Mucosa of descending colon (tissue), 3 donors: ENCODE data around the gene NEK5. TPM values are rescaled to one million over a fixed set of nuclear protein-coding genes. Genes with fewer than 3 reads are reported as not detected.
A peak's percentile ranks its signal among the peaks of the same experiment; 100 is the strongest.
"Not testable (repeated sequence)": the region's sequence is repeated elsewhere in the genome, so short reads cannot be mapped to it uniquely, and the experiment has no call there.

Experiments used
- ATAC-seq: fragments of 200-7000 bp; cut with Tn5 transposase; one replicate; pipeline ENCODE4 v1.9.1; 2020; ENCODE audit warnings: mild to moderate bottlenecking, moderate library complexity
- DNase-seq, 3 donors: peaks; one replicate each; pipeline ENCODE4 v3.0.0-alpha.2; 2020
- H3K36me3 ChIP-seq: fragments of 200-600 bp; one replicate; pipeline ENCODE4 v1.8.0; 2021; ENCODE audit warnings: low read depth, mild to moderate bottlenecking
- H3K4me1 ChIP-seq: fragments of 200-600 bp; one replicate; pipeline ENCODE4 v1.8.0; 2021; ENCODE audit warnings: low read depth, mild to moderate bottlenecking
- H3K4me3 ChIP-seq: fragments of 200-600 bp; one replicate; pipeline ENCODE4 v1.8.0; 2021; ENCODE audit warnings: mild to moderate bottlenecking
- H3K9me3 ChIP-seq: fragments of 200-600 bp; one replicate; pipeline ENCODE4 v1.8.0; 2021; ENCODE audit warnings: mild to moderate bottlenecking
- CTCF ChIP-seq: fragments of 200-600 bp; IDR thresholded peaks from one replicate; pipeline ENCODE4 v1.8.0; 2022; ENCODE audit warnings: antibody characterized with exemption, mild to moderate bottlenecking
- intact Hi-C, 2 donors: fragments of 100-400 bp; cut with DNase I in 1 of 2; cut with micrococcal nuclease in 1 of 2; formaldehyde crosslinking; loops; one replicate each; pipeline versions ENCODE4 v1.11.0 to v1.11.1; 2022; cut with DNase I, micrococcal nuclease
- total RNA-seq, 3 donors: library from RNA; stranded (reverse); fragmentation: NEBNext Ultra II Directional in 2 of 3; extraction: Animal tissue kit (Norgen Biotek cat#: 25700) in 2 of 3; gene quantifications; one replicate each; pipeline versions ENCODE4 v1.2.1 to v1.2.4, GENCODE V29; 2021 to 2023
- donor health status: DM: no; HTN: no; CAD: no; lungs with moderate emphysema.
- donor health status: DM: no; HTN: no; CAD: no.
- donor health status: DM: no; HTN: yes; CAD: no.

NEK5 gene
- total RNA-seq, 3 donors from 2014 or later, result 0.14 to 0.32 (median 0.29) TPM

GRCh38 chr13:52082601-52083000, 46.3 kb downstream of the NEK5 start:
- no peak for ATAC-seq
- Histone ChIP-seq H3K4me3 (no peak overlapping the region), H3K9me3 (no peaks in the 10 kb centered on the region), H3K36me3 (no peaks in the 10 kb centered on the region), H3K4me1 (no peaks in the 10 kb centered on the region)
- no peak for DNase-seq
- TF ChIP-seq CTCF, result no peak
- intact Hi-C loops, result no loop called here

- intact Hi-C loops, ATAC-seq: not testable (repeated sequence)
These were observed 49.0 kb downstream of the NEK5 start for GRCh38 chr13:52079891-52080290.

GRCh38 chr13:52070929-52071523, 57.8 kb downstream of the NEK5 start:
- no peak for TF ChIP-seq CTCF
- no peak overlapping the region for H3K4me3 ChIP-seq
- no peaks in the 10 kb centered on the region for H3K4me1 ChIP-seq
- H3K9me3 ChIP-seq, result peaks cover 21% of the 10 kb centered on the region
- no peaks in the 10 kb centered on the region for H3K36me3 ChIP-seq
- intact Hi-C loops, result no loop called here
- ATAC-seq, result peak; percentile 10
- DNase-seq, result peak in 1 of 3 donors; percentile 6

More at GRCh38 chr13:52079891-52080290, 49.0 kb downstream of the NEK5 start:
- not testable (repeated sequence) for DNase-seq, H3K9me3 ChIP-seq, H3K36me3 ChIP-seq, H3K4me3 ChIP-seq, H3K4me1 ChIP-seq

- Histone ChIP-seq H3K36me3 (no peaks in the 10 kb centered on the region), H3K4me3 (no peak overlapping the region), H3K9me3 (peaks cover 34% of the 10 kb centered on the region), H3K4me1 (no peaks in the 10 kb centered on the region)
- no peak for TF ChIP-seq CTCF
- DNase-seq, result peak in 1 of 3 donors; percentile 7
- ATAC-seq, result no peak
- intact Hi-C loops, result no loop called here
These were observed 61.6 kb downstream of the NEK5 start for GRCh38 chr13:52067237-52067636.

GRCh38 chr13:52061587-52061986, 67.3 kb downstream of the NEK5 start:
- TF ChIP-seq CTCF, result no peak
- Histone ChIP-seq H3K9me3 (peaks cover 18% of the 10 kb centered on the region), H3K36me3 (no peaks in the 10 kb centered on the region), H3K4me1 (no peaks in the 10 kb centered on the region), H3K4me3 (no peak overlapping the region)
- intact Hi-C loops, result no loop called here
- no peak for ATAC-seq
- no peak for DNase-seq

GRCh38 chr13:52061064-52061463, 67.8 kb downstream of the NEK5 start:
- ATAC-seq, H3K4me1 ChIP-seq, H3K36me3 ChIP-seq, intact Hi-C loops, H3K4me3 ChIP-seq, DNase-seq: not testable (repeated sequence)
- peaks cover 14% of the 10 kb centered on the region for H3K9me3 ChIP-seq

GRCh38 chr13:52053460-52053859, 75.4 kb downstream of the NEK5 start:
- TF ChIP-seq CTCF, result no peak
- no peak overlapping the region for H3K4me3 ChIP-seq
- no peak for ATAC-seq
- DNase-seq, result no peak
- intact Hi-C loops, result no loop called here
- no peaks in the 10 kb centered on the region for H3K36me3 ChIP-seq
- no peaks in the 10 kb centered on the region for H3K9me3 ChIP-seq
- no peaks in the 10 kb centered on the region for H3K4me1 ChIP-seq
